ENCODE measurements around the gene SPNS1.
"Not testable (repeated sequence)": the region's sequence is repeated elsewhere in the genome, so short reads cannot be mapped to it uniquely, and the experiment has no call there.

The SPNS1 gene

DNA sequence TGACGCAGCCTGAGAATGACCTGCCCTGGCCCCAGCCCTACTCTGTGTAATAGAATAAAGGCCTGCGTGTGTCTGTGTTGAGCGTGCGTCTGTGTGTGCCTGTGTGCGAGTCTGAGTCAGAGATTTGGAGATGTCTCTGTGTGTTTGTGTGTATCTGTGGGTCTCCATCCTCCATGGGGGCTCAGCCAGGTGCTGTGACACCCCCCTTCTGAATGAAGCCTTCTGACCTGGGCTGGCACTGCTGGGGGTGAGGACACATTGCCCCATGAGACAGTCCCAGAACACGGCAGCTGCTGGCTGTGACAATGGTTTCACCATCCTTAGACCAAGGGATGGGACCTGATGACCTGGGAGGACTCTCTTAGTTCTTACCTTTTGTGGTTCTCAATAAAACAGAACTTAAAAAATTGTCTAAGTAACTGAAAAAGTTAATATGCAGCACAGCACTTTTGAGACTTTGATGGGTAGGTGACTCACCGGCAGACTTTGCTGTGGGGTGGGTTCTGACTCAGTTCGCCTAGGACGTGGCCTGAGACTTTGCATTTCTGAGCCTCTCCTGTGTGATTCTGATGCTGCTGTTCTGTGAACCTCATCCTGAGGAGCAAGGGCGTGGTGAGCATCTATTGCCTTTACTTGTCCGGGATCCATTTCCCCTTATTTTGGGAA lies 15.9 kb downstream of the SPNS1 start:
- H3K4me3 ChIP-seq (ENCODE audit: low read depth, low read length) = no peak overlapping the region
- TF ChIP-seq, protein P1, sequence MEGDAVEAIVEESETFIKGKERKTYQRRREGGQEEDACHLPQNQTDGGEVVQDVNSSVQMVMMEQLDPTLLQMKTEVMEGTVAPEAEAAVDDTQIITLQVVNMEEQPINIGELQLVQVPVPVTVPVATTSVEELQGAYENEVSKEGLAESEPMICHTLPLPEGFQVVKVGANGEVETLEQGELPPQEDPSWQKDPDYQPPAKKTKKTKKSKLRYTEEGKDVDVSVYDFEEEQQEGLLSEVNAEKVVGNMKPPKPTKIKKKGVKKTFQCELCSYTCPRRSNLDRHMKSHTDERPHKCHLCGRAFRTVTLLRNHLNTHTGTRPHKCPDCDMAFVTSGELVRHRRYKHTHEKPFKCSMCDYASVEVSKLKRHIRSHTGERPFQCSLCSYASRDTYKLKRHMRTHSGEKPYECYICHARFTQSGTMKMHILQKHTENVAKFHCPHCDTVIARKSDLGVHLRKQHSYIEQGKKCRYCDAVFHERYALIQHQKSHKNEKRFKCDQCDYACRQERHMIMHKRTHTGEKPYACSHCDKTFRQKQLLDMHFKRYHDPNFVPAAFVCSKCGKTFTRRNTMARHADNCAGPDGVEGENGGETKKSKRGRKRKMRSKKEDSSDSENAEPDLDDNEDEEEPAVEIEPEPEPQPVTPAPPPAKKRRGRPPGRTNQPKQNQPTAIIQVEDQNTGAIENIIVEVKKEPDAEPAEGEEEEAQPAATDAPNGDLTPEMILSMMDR (IDR thresholded peaks at IDR 0.05; ENCODE audit: low read depth, low read length) = no peak

DNA sequence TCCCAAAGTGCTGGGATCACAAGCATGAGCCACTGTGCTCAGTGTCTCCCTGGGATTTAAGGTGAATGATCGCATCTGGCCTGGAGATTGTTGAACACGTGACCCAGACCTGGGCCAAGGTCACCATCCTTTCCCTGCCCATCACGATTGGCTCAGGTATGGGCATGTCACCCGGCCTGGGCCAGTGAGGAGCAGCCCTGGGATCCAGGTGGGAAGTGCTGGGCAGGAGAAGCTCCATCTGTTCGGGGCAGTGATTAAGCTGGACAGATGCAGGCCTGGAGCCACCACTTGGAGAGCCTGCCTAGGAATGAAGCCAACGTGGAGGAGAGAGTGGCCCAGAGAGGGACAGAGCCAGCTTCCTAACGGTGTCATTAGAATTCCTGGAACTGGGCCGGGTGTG lies 17.1 kb downstream of the SPNS1 start:
- no peak overlapping the region for H3K4me3 ChIP-seq (ENCODE audit: low read depth, low read length)
- TF ChIP-seq, protein P1 (IDR thresholded peaks at IDR 0.05; ENCODE audit: low read depth, low read length) = no peak

- no peak overlapping the region for H3K4me3 ChIP-seq (ENCODE audit: low read depth, low read length)
- TF ChIP-seq, protein P1 (IDR thresholded peaks at IDR 0.05; ENCODE audit: low read depth, low read length) = no peak
Observed at GRCh38 chr16:28992496-28992895, 17.9 kb downstream of the SPNS1 start.

DNA sequence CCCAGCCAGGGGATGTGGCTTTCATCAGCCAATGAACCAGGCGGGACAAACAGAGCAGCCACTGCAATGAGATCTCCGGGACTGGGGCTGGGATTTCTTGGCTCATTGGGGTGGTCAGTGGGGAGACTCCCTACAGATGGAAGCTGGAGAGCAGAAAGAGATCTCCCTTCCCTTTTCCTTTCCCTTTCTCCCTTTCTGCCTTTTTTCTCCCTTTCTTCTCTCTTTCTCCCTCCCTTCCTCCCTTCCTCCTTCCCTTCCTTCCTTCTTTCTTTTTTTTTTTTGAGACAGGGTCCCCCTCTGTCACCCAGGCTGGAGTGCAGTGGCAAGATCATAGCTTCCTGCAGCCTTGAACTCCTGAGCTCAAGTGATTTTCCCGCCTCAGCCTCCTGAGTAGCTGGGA lies 24.3 kb downstream of the SPNS1 start:
- H3K4me3 ChIP-seq (ENCODE audit: low read depth, low read length) = no peak overlapping the region
- TF ChIP-seq, protein P1 (IDR thresholded peaks at IDR 0.05; ENCODE audit: low read depth, low read length) = no peak

DNA sequence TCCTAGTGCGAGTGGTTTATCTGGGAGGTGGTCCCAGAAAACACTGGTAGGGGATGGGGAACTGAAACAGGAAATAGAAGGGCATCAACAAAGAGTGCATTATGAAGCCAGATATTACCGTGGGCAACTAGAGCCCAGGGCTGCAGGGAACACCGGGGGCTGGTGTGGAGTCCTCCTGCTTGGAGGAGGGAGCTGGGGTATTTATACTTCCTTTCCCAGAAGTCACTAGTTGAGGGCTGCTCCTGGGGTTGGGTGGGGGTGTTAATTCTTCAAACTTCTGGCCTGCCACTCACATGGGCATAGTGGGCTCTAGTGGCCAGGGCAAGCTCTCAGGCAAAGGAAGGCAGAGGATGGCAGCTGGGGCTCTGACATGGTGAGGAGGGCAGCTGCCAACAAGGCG lies 25.0 kb downstream of the SPNS1 start:
- TF ChIP-seq, protein P1 (IDR thresholded peaks at IDR 0.05; ENCODE audit: low read depth, low read length) = no peak
- no peak overlapping the region for H3K4me3 ChIP-seq (ENCODE audit: low read depth, low read length)

- no peak overlapping the region for H3K4me3 ChIP-seq (ENCODE audit: low read depth, low read length)
- TF ChIP-seq, protein P1 (IDR thresholded peaks at IDR 0.05; ENCODE audit: low read depth, low read length) = no peak
Observed at GRCh38 chr16:29000019-29000418, 25.4 kb downstream of the SPNS1 start.

- not testable (repeated sequence) for H3K4me3 ChIP-seq (ENCODE audit: low read depth, low read length)
Observed at GRCh38 chr16:29004496-29005139, 30.0 kb downstream of the SPNS1 start.
